ENCODE measurements around the gene PACS1. TPM values are rescaled to one million over a fixed set of nuclear protein-coding genes. Genes with fewer than 3 reads are reported as not detected.
"Not testable (repeated sequence)": the region's sequence is repeated elsewhere in the genome, so short reads cannot be mapped to it uniquely, and the experiment has no call there.

The PACS1 gene
- total RNA-seq, 2 donors from 2014 or later = 124 TPM

GRCh38 chr11:66067640-66068039 is 2.4 kb upstream of the PACS1 start:
- H3K9me3 Mint-ChIP-seq = no peaks in the 10 kb centered on the region
- peaks cover 56 to 70% of the 10 kb centered on the region in 2 donors for H3K36me3 Mint-ChIP-seq
- H3K27ac Mint-ChIP-seq = peak overlapping the region in 1 of 2 donors; percentile 92
- ATAC-seq = no peak
- no peak for DNase-seq (ENCODE audit: low spot score in 2 of 2)

- H3K27ac Mint-ChIP-seq = peak overlapping the region; percentile 83 to 92
- H3K9me3 Mint-ChIP-seq = no peaks in the 10 kb centered on the region
- peaks cover 56 to 70% of the 10 kb centered on the region in 2 donors for H3K36me3 Mint-ChIP-seq
- ATAC-seq (peak; percentile 23 to 55), DNase-seq (ENCODE audit: low spot score in 2 of 2) (peak in 1 of 2 donors; percentile 80)
These were observed 1.8 kb upstream of the PACS1 start for GRCh38 chr11:66068154-66068821.

GRCh38 chr11:66068923-66069714 is 953 bp upstream of the PACS1 start:
- DNase-seq (ENCODE audit: low spot score in 2 of 2) (peak in 1 of 2 donors; percentile 42), ATAC-seq (peak; percentile 21 to 78)
- Mint-ChIP-seq H3K9me3 (no peaks in the 10 kb centered on the region), H3K27ac (peak overlapping the region; percentile 76 to 92), H3K36me3 (peaks cover 48 to 69% of the 10 kb centered on the region in 2 donors)

- DNase-seq (ENCODE audit: low spot score in 2 of 2) = no peak
These were observed 720 bp downstream of the PACS1 start for GRCh38 chr11:66070604-66071380.

GRCh38 chr11:66071381-66071801 is 1.3 kb downstream of the PACS1 start:
- H3K27ac Mint-ChIP-seq = peak overlapping the region; percentile 92 to 97
- H3K36me3 Mint-ChIP-seq = peaks cover 43 to 57% of the 10 kb centered on the region in 2 donors
- no peaks in the 10 kb centered on the region for H3K9me3 Mint-ChIP-seq
- DNase-seq (ENCODE audit: low spot score in 2 of 2) (no peak), ATAC-seq (no peak)

More at GRCh38 chr11:66070604-66071380, 720 bp downstream of the PACS1 start:
- Mint-ChIP-seq H3K27ac (peak overlapping the region; percentile 92 to 97), H3K36me3 (peaks cover 46 to 62% of the 10 kb centered on the region in 2 donors), H3K9me3 (no peaks in the 10 kb centered on the region)
- peak in 1 of 2 donors; percentile 2 for ATAC-seq

- H3K36me3 Mint-ChIP-seq = peaks cover 36 to 51% of the 10 kb centered on the region in 2 donors
- H3K9me3 Mint-ChIP-seq = no peaks in the 10 kb centered on the region
These were observed 2.0 kb downstream of the PACS1 start for GRCh38 chr11:66072081-66072480.

GRCh38 chr11:66072518-66072917 is 2.4 kb downstream of the PACS1 start:
- peaks cover 34 to 51% of the 10 kb centered on the region in 2 donors for H3K36me3 Mint-ChIP-seq
- DNase-seq (ENCODE audit: low spot score in 2 of 2) (no peak), ATAC-seq (no peak)
- H3K27ac Mint-ChIP-seq = peak overlapping the region in 1 of 2 donors; percentile 92
- H3K9me3 Mint-ChIP-seq = no peaks in the 10 kb centered on the region

More at GRCh38 chr11:66072081-66072480, 2.0 kb downstream of the PACS1 start:
- no peak for DNase-seq (ENCODE audit: low spot score in 2 of 2)
- ATAC-seq = no peak
- H3K27ac Mint-ChIP-seq = peak overlapping the region; percentile 92 to 97

GRCh38 chr11:66073669-66074068 is 3.6 kb downstream of the PACS1 start:
- H3K9me3 Mint-ChIP-seq = no peaks in the 10 kb centered on the region
- ATAC-seq = no peak
- H3K27ac Mint-ChIP-seq = peak overlapping the region in 1 of 2 donors; percentile 29
- DNase-seq (ENCODE audit: low spot score in 2 of 2) = no peak
- peaks cover 28 to 54% of the 10 kb centered on the region in 2 donors for H3K36me3 Mint-ChIP-seq

GRCh38 chr11:66075273-66075672 is 5.2 kb downstream of the PACS1 start:
- H3K27ac Mint-ChIP-seq = peak overlapping the region in 1 of 2 donors; percentile 88
- DNase-seq (ENCODE audit: low spot score in 2 of 2) (no peak), ATAC-seq (no peak)
- peaks cover 23 to 50% of the 10 kb centered on the region in 2 donors for H3K36me3 Mint-ChIP-seq
- H3K9me3 Mint-ChIP-seq = no peaks in the 10 kb centered on the region

- DNase-seq (ENCODE audit: low spot score in 2 of 2) (no peak), ATAC-seq (no peak)
- no peaks in the 10 kb centered on the region for H3K9me3 Mint-ChIP-seq
- peak overlapping the region in 1 of 2 donors; percentile 51 for H3K27ac Mint-ChIP-seq
- H3K36me3 Mint-ChIP-seq = peaks cover 15 to 46% of the 10 kb centered on the region in 2 donors
These were observed 6.5 kb downstream of the PACS1 start for GRCh38 chr11:66076561-66076960.

- ATAC-seq (no peak), DNase-seq (ENCODE audit: low spot score in 2 of 2) (no peak)
- peak overlapping the region; percentile 92 to 95 for H3K27ac Mint-ChIP-seq
- no peaks in the 10 kb centered on the region for H3K9me3 Mint-ChIP-seq
- H3K36me3 Mint-ChIP-seq = peaks cover 4 to 33% of the 10 kb centered on the region in 2 donors
These were observed 7.9 kb downstream of the PACS1 start for GRCh38 chr11:66077927-66078326.

GRCh38 chr11:66078949-66079348 is 8.9 kb downstream of the PACS1 start:
- ATAC-seq; DNase-seq (ENCODE audit: low spot score in 2 of 2): not testable (repeated sequence)
- H3K36me3 Mint-ChIP-seq = peaks cover 0 to 24% of the 10 kb centered on the region in 2 donors

GRCh38 chr11:66080055-66080817 is 10.2 kb downstream of the PACS1 start:
- no peaks in the 10 kb centered on the region for H3K9me3 Mint-ChIP-seq
- DNase-seq (ENCODE audit: low spot score in 2 of 2) = peak in 1 of 2 donors; percentile 58
- peak overlapping the region; percentile 92 to 98 for H3K27ac Mint-ChIP-seq
- peaks cover 0 to 16% of the 10 kb centered on the region in 2 donors for H3K36me3 Mint-ChIP-seq
- peak; percentile 63 to 68 for ATAC-seq

More at GRCh38 chr11:66078949-66079348, 8.9 kb downstream of the PACS1 start:
- H3K9me3 Mint-ChIP-seq = not testable (repeated sequence)
- H3K27ac Mint-ChIP-seq = peak overlapping the region; percentile 92 to 95

GRCh38 chr11:66081505-66081904 is 11.4 kb downstream of the PACS1 start:
- ATAC-seq (peak; percentile 81 to 83), DNase-seq (ENCODE audit: low spot score in 2 of 2) (peak in 1 of 2 donors; percentile 49)
- Mint-ChIP-seq H3K9me3 (no peaks in the 10 kb centered on the region), H3K27ac (peak overlapping the region; percentile 92 to 98), H3K36me3 (peaks cover 0 to 16% of the 10 kb centered on the region in 2 donors)

GRCh38 chr11:66082946-66083698 is 13.1 kb downstream of the PACS1 start:
- Mint-ChIP-seq H3K9me3 (no peaks in the 10 kb centered on the region), H3K27ac (peak overlapping the region; percentile 44 to 45), H3K36me3 (peaks cover 0 to 13% of the 10 kb centered on the region in 2 donors)
- no peak for ATAC-seq
- no peak for DNase-seq (ENCODE audit: low spot score in 2 of 2)

Measured in activated naive CD4-positive, alpha-beta T cell treated with anti-CD3 and anti-CD28 coated beads, Interleukin-2, amount 50 U/mL, for 72 hours (primary cell).